HepG2 (cell line): ENCODE results near the gene TP53TG5. TPM values are rescaled to one million over a fixed set of nuclear protein-coding genes. Genes with fewer than 3 reads are reported as not detected.

Experiments
- BHLHE40 ChIP-seq: IDR thresholded peaks from 2 replicates; pipeline ENCODE4 v1.6.1; 2011; ENCODE audit warnings: low read length, improper control_type of control experiment
- DBP ChIP-seq: sonication (generic); formaldehyde crosslinking; IDR thresholded peaks from 2 replicates; pipeline ENCODE4 v1.4.0; 2020; ENCODE audit warnings: missing genetic modification reagents; ENCODE audit errors: not compliant biosample characterization
- DMAP1 ChIP-seq: IDR thresholded peaks from 2 replicates; pipeline ENCODE4 v1.6.1; 2016
- DRAP1 ChIP-seq: IDR thresholded peaks from 2 replicates; pipeline ENCODE4 v1.6.1; 2016; ENCODE audit warnings: missing genetic modification reagents, missing compliant biosample characterization
- FIP1L1 ChIP-seq: fragments of 200-400 bp; formaldehyde crosslinking; IDR thresholded peaks from 2 replicates; pipeline ENCODE4 v1.6.1; 2018; ENCODE audit warnings: low read depth, mild to moderate bottlenecking, low read length, moderate library complexity, borderline replicate concordance; ENCODE audit not compliant: insufficient read depth
- FOXC1 ChIP-seq: sonication (generic); formaldehyde crosslinking; IDR thresholded peaks from 2 replicates; pipeline ENCODE4 v1.8.0; 2022; ENCODE audit warnings: mild to moderate bottlenecking, missing genetic modification reagents, borderline replicate concordance
- KAT2B ChIP-seq: fragments of 150-350 bp; IDR thresholded peaks from 2 replicates; pipeline ENCODE4 v1.6.1; 2014; ENCODE audit warnings: low read depth, low read length, borderline replicate concordance
- MAFF ChIP-seq: IDR thresholded peaks from 2 replicates; pipeline ENCODE4 v1.6.1; 2011; ENCODE audit warnings: low read depth, low read length, improper control_type of control experiment
- NCOA2 ChIP-seq: sonication (generic); formaldehyde crosslinking; IDR thresholded peaks from 2 replicates; pipeline ENCODE4 v1.8.0; 2022; ENCODE audit warnings: inconsistent platforms
- RAD21 ChIP-seq: fragments of 450-650 bp; formaldehyde crosslinking; IDR thresholded peaks from 2 replicates; pipeline ENCODE4 v1.5.0; 2020; ENCODE audit warnings: mild to moderate bottlenecking
- RAD51 ChIP-seq: fragments of 450-650 bp; IDR thresholded peaks from 2 replicates; pipeline ENCODE4 v1.6.1; 2016; ENCODE audit warnings: borderline replicate concordance
- RBFOX2 ChIP-seq: fragments of 200-400 bp; formaldehyde crosslinking; IDR thresholded peaks from 2 replicates; pipeline ENCODE4 v1.6.1; 2017; ENCODE audit warnings: low read depth, mild to moderate bottlenecking, low read length
- TEAD3 ChIP-seq: optimal IDR thresholded peaks from 2 replicates; pipeline ENCODE3; 2016; ENCODE audit warnings: borderline replicate concordance
- ZNF367 ChIP-seq: sonication (generic); formaldehyde crosslinking; IDR thresholded peaks from 2 replicates; pipeline ENCODE4 v1.4.0; 2020; ENCODE audit warnings: missing genetic modification reagents, borderline replicate concordance
- ZNF547 ChIP-seq: sonication (generic); formaldehyde crosslinking; IDR thresholded peaks from 2 replicates; pipeline ENCODE4 v1.5.1; 2020; ENCODE audit warnings: mild to moderate bottlenecking, missing genetic modification reagents
- ZNF567 ChIP-seq: sonication (generic); formaldehyde crosslinking; IDR thresholded peaks from 2 replicates; pipeline ENCODE4 v1.8.1; 2023; ENCODE audit warnings: mild to moderate bottlenecking, missing genetic modification reagents, borderline replicate concordance
- ZNF691 ChIP-seq: sonication (generic); formaldehyde crosslinking; IDR thresholded peaks from 2 replicates; pipeline ENCODE4 v1.4.0; 2020; ENCODE audit warnings: missing genetic modification reagents, low read depth, mild to moderate bottlenecking, borderline replicate concordance
- polyA plus RNA-seq, 8 experiments: library from polyadenylated mRNA; depleted of rRNA in 3 of 8; stranded (reverse) in 7 of 8; unstranded in 1 of 8; fragments of >200 nt; fragmentation: Illumina TruSeq in 4 of 8; extraction: Trizol in 4 of 8; gene quantifications; 2 replicates each; pipeline versions ENCODE4 v1.2.1 to v1.2.3, GENCODE V29; 2011 to 2016; ENCODE audit warnings: low read depth in 4 of 8, missing spikeins in 1 of 8, mixed read lengths in 1 of 8; ENCODE audit not compliant: insufficient read depth in 1 of 8
- total RNA-seq, 5 experiments: library from RNA; depleted of rRNA; stranded (reverse); fragments of >200 nt; fragmentation: Illumina TruSeq; extraction: Trizol; gene quantifications; 2 replicates each; pipeline ENCODE4 v1.2.3, GENCODE V29; 2016; ENCODE audit warnings: low read depth in 1 of 5
- TF ChIP-seq, protein P1 (sequence below): sonication (generic); formaldehyde crosslinking; conservative IDR thresholded peaks from 2 replicates; pipeline ENCODE4 v1.4.0; 2020; ENCODE audit warnings: missing genetic modification reagents
- TF ChIP-seq, protein P2 (sequence below): IDR thresholded peaks from 2 replicates; pipeline ENCODE4 v1.6.1; 2012; ENCODE audit warnings: inconsistent platforms
- TF ChIP-seq, protein P3 (sequence below): sonication (generic); formaldehyde crosslinking; IDR thresholded peaks from 2 replicates; pipeline ENCODE4 v1.4.0; 2020; ENCODE audit warnings: mild to moderate bottlenecking, missing genetic modification reagents
- TF ChIP-seq, protein P4 (sequence below): sonication (generic); IDR thresholded peaks from 2 replicates; pipeline ENCODE4 v1.6.1; 2016; ENCODE audit warnings: low read depth, borderline replicate concordance

The TP53TG5 gene
- total and polyA plus RNA-seq, 2 of the 13 experiments (the other 11 are each of a cell fraction or from before 2014, with no cell fraction given) = 0.11 TPM; not detected in 1

- TF ChIP-seq TEAD3 (CRISPR knock-in tag) (peak; percentile 17), RAD51 (peak; percentile 33; the same call in 1 of the 2 replicates), BHLHE40 (peak; percentile 88), DRAP1 (CRISPR knock-in tag) (no peak), MAFF (no peak), RAD21 (0 out of 2 replicates have a peak, but pooled peaks have one; percentile 8), KAT2B (no peak), ZNF367 (CRISPR knock-in tag) (no peak), DMAP1 (CRISPR knock-in tag) (0 out of 2 replicates have a peak, but pooled peaks have one; percentile 16), FOXC1 (0 out of 2 replicates have a peak, but pooled peaks have one; percentile 48), RBFOX2 (no peak), ZNF567 (CRISPR knock-in tag) (0 out of 2 replicates have a peak, but pooled peaks have one; percentile 20), NCOA2 (no peak), ZNF691 (CRISPR knock-in tag) (peak; percentile 11; the same call in 1 of the 2 replicates), FIP1L1 (no peak), DBP (no peak), ZNF547 (CRISPR knock-in tag) (0 out of 2 replicates have a peak, but pooled peaks have one; percentile 1)
- TF ChIP-seq, protein P1, sequence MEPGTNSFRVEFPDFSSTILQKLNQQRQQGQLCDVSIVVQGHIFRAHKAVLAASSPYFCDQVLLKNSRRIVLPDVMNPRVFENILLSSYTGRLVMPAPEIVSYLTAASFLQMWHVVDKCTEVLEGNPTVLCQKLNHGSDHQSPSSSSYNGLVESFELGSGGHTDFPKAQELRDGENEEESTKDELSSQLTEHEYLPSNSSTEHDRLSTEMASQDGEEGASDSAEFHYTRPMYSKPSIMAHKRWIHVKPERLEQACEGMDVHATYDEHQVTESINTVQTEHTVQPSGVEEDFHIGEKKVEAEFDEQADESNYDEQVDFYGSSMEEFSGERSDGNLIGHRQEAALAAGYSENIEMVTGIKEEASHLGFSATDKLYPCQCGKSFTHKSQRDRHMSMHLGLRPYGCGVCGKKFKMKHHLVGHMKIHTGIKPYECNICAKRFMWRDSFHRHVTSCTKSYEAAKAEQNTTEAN = no peak
- TF ChIP-seq, protein P2, sequence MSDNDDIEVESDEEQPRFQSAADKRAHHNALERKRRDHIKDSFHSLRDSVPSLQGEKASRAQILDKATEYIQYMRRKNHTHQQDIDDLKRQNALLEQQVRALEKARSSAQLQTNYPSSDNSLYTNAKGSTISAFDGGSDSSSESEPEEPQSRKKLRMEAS = peak; percentile 68
- TF ChIP-seq, protein P3, sequence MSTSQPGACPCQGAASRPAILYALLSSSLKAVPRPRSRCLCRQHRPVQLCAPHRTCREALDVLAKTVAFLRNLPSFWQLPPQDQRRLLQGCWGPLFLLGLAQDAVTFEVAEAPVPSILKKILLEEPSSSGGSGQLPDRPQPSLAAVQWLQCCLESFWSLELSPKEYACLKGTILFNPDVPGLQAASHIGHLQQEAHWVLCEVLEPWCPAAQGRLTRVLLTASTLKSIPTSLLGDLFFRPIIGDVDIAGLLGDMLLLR = 0 out of 2 replicates have a peak, but pooled peaks have one; percentile 39
- TF ChIP-seq, protein P4, sequence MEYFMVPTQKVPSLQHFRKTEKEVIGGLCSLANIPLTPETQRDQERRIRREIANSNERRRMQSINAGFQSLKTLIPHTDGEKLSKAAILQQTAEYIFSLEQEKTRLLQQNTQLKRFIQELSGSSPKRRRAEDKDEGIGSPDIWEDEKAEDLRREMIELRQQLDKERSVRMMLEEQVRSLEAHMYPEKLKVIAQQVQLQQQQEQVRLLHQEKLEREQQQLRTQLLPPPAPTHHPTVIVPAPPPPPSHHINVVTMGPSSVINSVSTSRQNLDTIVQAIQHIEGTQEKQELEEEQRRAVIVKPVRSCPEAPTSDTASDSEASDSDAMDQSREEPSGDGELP = no peak
These were observed 37.2 kb downstream of the TP53TG5 start (continued) for GRCh38 chr20:45340951-45341350.
